GM13976 (cell line): ENCODE data around the gene TMEM135.

ENCODE experiments used
- DNase-seq: peaks from one replicate; pipeline ENCODE4 v3.0.0; 2012; ENCODE audit warnings: low spot score
- in situ Hi-C: fragments of 300-500 bp; cut with MboI; formaldehyde crosslinking; loops from one replicate; pipeline ENCODE4 v1.12.0; 2022; ENCODE audit warnings: low sequenced_read_pairs, mixed read lengths, inconsistent platforms; ENCODE audit not compliant: unreplicated experiment
- TF ChIP-seq, protein P1 (sequence below): IDR thresholded peaks from 2 replicates; pipeline ENCODE4 v1.5.1; 2012; ENCODE audit warnings: borderline replicate concordance, mild to moderate bottlenecking; ENCODE audit not compliant: insufficient read depth; ENCODE audit errors: extremely low read depth, missing control alignments, control extremely low read depth

TMEM135 gene

DNA sequence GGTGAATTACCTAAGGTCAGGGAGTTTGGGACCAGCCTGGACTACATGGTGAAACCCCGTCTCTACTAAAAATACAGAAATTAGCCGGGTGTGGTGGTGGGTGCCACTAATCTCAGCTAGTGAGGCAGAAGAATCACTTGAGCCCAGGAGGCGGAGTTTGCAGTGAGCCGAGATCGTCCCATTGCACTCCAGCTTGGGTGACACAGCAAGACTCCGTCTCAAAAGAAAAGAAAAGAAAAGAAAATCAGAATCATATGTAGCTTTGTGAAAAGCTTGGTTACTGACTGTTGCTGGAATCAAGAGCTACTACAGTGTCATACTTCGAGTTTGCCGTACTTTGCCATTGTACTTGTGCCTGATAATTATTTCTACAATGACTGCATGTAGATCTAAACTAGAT lies 4.2 kb upstream of the TMEM135 start:
- DNase-seq, result no peak
- in situ Hi-C loops, result no loop called here
- TF ChIP-seq, protein P1, sequence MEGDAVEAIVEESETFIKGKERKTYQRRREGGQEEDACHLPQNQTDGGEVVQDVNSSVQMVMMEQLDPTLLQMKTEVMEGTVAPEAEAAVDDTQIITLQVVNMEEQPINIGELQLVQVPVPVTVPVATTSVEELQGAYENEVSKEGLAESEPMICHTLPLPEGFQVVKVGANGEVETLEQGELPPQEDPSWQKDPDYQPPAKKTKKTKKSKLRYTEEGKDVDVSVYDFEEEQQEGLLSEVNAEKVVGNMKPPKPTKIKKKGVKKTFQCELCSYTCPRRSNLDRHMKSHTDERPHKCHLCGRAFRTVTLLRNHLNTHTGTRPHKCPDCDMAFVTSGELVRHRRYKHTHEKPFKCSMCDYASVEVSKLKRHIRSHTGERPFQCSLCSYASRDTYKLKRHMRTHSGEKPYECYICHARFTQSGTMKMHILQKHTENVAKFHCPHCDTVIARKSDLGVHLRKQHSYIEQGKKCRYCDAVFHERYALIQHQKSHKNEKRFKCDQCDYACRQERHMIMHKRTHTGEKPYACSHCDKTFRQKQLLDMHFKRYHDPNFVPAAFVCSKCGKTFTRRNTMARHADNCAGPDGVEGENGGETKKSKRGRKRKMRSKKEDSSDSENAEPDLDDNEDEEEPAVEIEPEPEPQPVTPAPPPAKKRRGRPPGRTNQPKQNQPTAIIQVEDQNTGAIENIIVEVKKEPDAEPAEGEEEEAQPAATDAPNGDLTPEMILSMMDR, result no peak

DNA sequence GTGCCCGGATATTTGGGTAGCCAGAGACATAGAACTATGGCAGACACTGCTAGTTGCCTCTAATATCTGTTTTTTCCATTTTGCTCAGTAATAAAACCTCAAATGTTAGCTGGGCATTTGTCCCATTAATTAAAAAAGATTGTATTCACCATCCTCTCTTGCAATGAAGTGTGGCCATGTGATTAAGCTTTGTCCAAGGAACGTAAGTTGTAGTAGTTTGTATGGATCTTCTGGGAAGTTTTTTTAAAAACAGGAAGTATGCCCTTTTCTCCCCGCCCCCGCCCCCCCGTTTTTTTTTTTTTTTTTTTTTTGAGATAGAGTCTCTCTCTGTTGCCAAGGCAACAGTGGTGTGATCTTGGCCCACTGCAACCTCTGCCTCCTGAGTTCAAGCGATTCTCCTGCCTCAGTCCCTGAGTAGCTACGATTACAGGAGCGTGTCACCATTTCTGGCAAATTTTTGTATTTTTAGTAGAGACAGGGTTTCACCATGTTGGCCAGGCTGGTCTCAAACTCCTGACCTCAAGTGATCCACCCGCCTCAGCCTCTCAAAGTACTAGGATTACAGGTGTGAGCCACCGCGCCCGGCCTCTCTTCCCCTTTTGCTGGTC lies 1.7 kb upstream of the TMEM135 start:
- no peak for DNase-seq
- in situ Hi-C loops, result no loop called here
- TF ChIP-seq, protein P1, result no peak

DNA sequence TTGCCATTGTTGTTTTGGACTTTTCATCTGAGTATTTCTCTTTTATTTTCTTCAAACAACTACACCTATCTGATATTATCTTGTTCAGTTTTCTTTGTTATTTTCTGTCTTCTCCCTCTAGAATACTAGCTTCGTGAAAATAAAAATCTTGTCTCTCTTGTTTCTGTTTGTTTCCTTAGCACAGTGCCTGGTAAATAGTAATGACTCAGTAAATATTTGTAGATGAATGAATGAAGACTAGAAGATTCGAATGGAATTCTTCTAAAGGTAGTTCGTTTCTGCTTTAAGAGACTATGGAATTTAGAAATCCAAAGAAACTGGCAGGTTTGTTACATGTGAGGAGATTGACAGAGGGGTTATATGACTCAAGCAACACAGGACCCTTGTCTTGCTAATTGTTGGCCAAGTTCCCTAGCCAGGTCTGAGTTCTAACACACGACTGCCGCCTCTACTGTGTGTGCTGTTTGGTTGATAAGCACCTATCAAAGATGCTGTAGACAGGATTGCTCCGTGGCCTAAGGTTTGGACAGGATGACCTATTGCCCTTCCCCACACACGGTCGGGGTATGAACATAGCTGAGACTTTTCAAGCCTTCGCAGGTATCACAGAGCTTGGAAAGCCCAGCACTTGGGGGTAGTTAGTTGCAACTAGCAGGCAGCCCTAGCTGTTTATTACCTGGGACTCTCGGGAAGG lies 831 bp upstream of the TMEM135 start:
- in situ Hi-C loops, result no loop called here
- peak; percentile 34 for DNase-seq
- TF ChIP-seq, protein P1, result no peak

DNA sequence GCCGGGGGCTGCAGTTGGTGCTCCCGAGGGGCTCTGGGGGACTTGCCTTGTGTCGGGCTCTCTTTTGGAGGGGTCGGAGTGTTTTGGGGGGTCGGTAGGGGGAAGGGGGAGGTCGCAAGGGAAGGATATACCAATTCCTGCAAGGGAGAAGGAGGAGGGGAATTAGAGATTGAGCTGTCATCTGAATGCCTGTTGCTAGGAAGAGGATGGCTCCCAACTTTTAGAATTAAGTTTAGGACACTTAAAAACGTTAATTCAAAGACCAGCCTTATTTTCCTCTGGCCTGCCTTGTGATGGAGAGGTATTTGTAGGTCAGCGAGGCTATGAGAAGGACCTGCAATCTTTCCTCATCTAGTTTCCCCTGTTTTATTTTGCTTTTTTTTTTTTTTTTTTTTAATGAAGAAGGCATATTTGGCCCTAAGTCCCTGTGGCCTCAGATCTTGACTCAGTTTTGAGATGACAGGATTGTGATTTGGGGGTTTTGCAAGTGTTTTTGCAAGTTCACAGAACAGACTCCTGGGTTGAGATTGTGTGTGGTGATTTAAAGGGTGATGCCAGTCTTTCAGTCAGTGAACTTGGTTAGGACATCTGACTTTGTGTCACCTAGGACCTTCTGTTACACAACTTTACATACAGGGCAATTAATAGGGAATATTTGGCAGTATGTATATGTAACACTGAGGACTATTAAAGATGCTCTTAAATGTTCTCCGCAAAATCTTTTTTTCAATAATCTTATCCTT lies 672 bp downstream of the TMEM135 start:
- DNase-seq, result peak; percentile 35
- in situ Hi-C loops, result no loop called here
- TF ChIP-seq, protein P1, result no peak

DNA sequence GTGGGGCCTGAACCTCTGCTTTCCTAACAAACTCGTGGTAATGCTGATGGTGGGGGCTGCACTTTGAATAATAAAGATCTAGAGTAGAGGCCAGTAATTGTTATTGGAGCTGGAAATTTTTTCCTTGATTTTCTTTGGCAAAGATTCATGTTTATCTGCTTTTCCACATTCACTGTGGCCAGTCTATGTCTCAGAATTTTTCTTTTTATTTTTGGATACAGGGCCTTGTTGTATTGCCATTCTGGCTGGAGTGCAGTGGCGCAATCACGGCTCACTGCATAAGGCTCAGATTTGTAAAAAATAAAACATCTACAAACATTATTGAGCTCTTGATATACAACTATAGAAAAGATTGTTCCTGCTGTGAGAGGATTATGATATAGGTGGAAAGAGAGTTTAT lies 1.6 kb downstream of the TMEM135 start:
- TF ChIP-seq, protein P1, result no peak
- DNase-seq, result no peak
- in situ Hi-C loops, result no loop called here

DNA sequence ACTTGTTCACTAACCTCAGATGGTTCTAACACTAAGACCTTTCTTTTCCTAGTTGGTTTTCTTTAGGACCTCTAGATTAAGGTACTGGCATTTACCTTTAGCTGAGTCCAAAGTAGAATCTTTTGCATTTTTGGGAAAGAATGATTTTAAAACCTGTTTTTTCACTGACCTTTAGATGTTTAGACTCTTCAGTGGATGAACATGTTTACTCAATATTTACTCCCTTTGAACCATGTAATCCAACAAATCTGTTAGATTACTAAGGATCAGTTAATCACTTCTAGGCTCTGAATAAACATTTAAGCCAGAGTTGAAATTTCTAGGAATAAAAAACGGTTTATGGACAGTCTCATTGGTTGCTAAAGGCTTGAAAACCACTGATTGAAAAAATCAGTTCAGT lies 6.2 kb downstream of the TMEM135 start:
- TF ChIP-seq, protein P1, result no peak
- in situ Hi-C loops, result no loop called here
- no peak for DNase-seq
